ENCODE results near the gene SORCS2.

DNA sequence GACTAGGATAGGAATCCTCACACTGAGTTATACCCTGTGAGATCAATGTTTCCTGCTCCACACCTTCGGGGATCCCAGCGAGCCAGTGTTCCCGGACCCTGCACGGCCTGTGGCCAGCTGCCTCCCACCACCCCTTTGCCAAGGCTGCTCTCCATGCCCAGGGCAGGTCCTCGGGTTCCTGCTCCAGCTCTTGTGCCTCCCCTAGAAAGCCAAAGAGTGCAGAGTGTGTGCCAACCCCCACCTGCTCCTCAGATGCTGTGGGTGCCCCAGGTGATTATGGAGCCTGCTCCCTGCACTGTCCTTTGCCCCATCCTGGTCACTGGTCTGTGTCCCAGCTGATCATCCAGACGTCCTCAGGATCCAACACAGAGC lies 500.9 kb downstream of the SORCS2 start:
- no peak for TF ChIP-seq REST (IDR thresholded peaks at IDR 0.05; ENCODE audit: insufficient read depth in 1 of 2, low read depth in 2 of 2, low read length in 2 of 2)
- no peak for TF ChIP-seq TAF1 (IDR thresholded peaks at IDR 0.05; ENCODE audit: borderline replicate concordance, insufficient read depth, low read length)
- no peak for TF ChIP-seq FOXP2 (optimal IDR thresholded peaks at IDR 0.05; ENCODE audit: borderline replicate concordance, extremely low read depth, extremely low read length, insufficient read depth)
- no peak for TF ChIP-seq POLR2AphosphoS5 (IDR thresholded peaks at IDR 0.05; ENCODE audit: low read depth, low read length)

All from PFSK-1 (cell line).